ENCODE results near the gene RUNX1. TPM values are rescaled to one million over a fixed set of nuclear protein-coding genes. Genes with fewer than 3 reads are reported as not detected.

Gene RUNX1
- total RNA-seq, 2 donors from 2014 or later = 4.9 to 12.5 TPM

GRCh38 chr21:34775793-34776192 is 273.3 kb downstream of the RUNX1 start:
- Histone ChIP-seq H3K27ac (no peak overlapping the region), H3K4me1 (no peaks in the 10 kb centered on the region), H3K27me3 (no peaks in the 10 kb centered on the region), H3K4me3 (no peak overlapping the region), H3K36me3 (replicated peaks in 1 of 2; ENCODE audit: insufficient read depth in 1 of 2, low read depth in 2 of 2) (no peaks in the 10 kb centered on the region), H3K9me3 (no peaks in the 10 kb centered on the region)
- DNase-seq (no peak), ATAC-seq (no peak)
- intact Hi-C loops (cut with DNase I) = no loop called here
- no peak for TF ChIP-seq CTCF (IDR thresholded peaks at IDR 0.05)
- no peak for TF ChIP-seq POLR2A (IDR thresholded peaks at IDR 0.05)
- WGBS, 2 donors = 72 to 87% methylated on average over 7 of the region's 7 CpGs

- ATAC-seq = no peak
- TF ChIP-seq CTCF (IDR thresholded peaks at IDR 0.05) = no peak
- no peak for TF ChIP-seq POLR2A (IDR thresholded peaks at IDR 0.05)
- intact Hi-C loops (cut with DNase I) = no loop called here
- Histone ChIP-seq H3K4me3 (no peak overlapping the region), H3K27me3 (no peaks in the 10 kb centered on the region), H3K9me3 (no peaks in the 10 kb centered on the region), H3K36me3 (replicated peaks in 1 of 2; ENCODE audit: insufficient read depth in 1 of 2, low read depth in 2 of 2) (no peaks in the 10 kb centered on the region), H3K27ac (no peak overlapping the region), H3K4me1 (no peaks in the 10 kb centered on the region)
- WGBS, 2 donors = 51 to 54% methylated on average over 2 of the region's 2 CpGs
- no peak for DNase-seq
Observed at GRCh38 chr21:34774750-34775149, 274.4 kb downstream of the RUNX1 start.

GRCh38 chr21:34771512-34772028 is 277.5 kb downstream of the RUNX1 start:
- no peaks in the 10 kb centered on the region for H3K4me1 ChIP-seq
- ATAC-seq (no peak), DNase-seq (no peak)
- H3K36me3 ChIP-seq (replicated peaks in 1 of 2; ENCODE audit: insufficient read depth in 1 of 2, low read depth in 2 of 2) = no peaks in the 10 kb centered on the region
- H3K27me3 ChIP-seq = no peaks in the 10 kb centered on the region
- TF ChIP-seq CTCF (IDR thresholded peaks at IDR 0.05) (no peak), POLR2A (IDR thresholded peaks at IDR 0.05) (no peak)
- H3K9me3 ChIP-seq = no peaks in the 10 kb centered on the region
- intact Hi-C loops (cut with DNase I) = no loop called here
- H3K27ac ChIP-seq = no peak overlapping the region
- 47 to 51% methylated on average over 6 of the region's 6 CpGs for WGBS, 2 donors
- H3K4me3 ChIP-seq = no peak overlapping the region

GRCh38 chr21:34770576-34770975 is 278.5 kb downstream of the RUNX1 start:
- DNase-seq (no peak), ATAC-seq (no peak)
- no peaks in the 10 kb centered on the region for H3K36me3 ChIP-seq (replicated peaks in 1 of 2; ENCODE audit: insufficient read depth in 1 of 2, low read depth in 2 of 2)
- H3K9me3 ChIP-seq = no peaks in the 10 kb centered on the region
- no peaks in the 10 kb centered on the region for H3K4me1 ChIP-seq
- no peak for TF ChIP-seq CTCF (IDR thresholded peaks at IDR 0.05)
- TF ChIP-seq POLR2A (IDR thresholded peaks at IDR 0.05) = no peak
- H3K27me3 ChIP-seq = no peaks in the 10 kb centered on the region
- no peak overlapping the region for H3K27ac ChIP-seq
- WGBS, 2 donors = 72 to 79% methylated on average over 4 of the region's 4 CpGs
- intact Hi-C loops (cut with DNase I) = no loop called here
- H3K4me3 ChIP-seq = no peak overlapping the region

GRCh38 chr21:34768326-34768725 is 280.8 kb downstream of the RUNX1 start:
- 80 to 94% methylated on average over 3 of the region's 3 CpGs for WGBS, 2 donors
- TF ChIP-seq POLR2A (IDR thresholded peaks at IDR 0.05) (no peak), CTCF (IDR thresholded peaks at IDR 0.05) (no peak)
- DNase-seq = no peak
- intact Hi-C loops (cut with DNase I) = no loop called here
- Histone ChIP-seq H3K27me3 (no peaks in the 10 kb centered on the region), H3K27ac (no peak overlapping the region), H3K4me1 (no peaks in the 10 kb centered on the region), H3K9me3 (no peaks in the 10 kb centered on the region), H3K36me3 (replicated peaks in 1 of 2; ENCODE audit: insufficient read depth in 1 of 2, low read depth in 2 of 2) (no peaks in the 10 kb centered on the region), H3K4me3 (no peak overlapping the region)
- no peak for ATAC-seq
